ENCODE results near the gene IL1RAPL1. TPM values are rescaled to one million over a fixed set of nuclear protein-coding genes. Genes with fewer than 3 reads are reported as not detected.

IL1RAPL1 gene
- total RNA-seq, 4 donors from 2014 or later: 0.16 to 0.46 TPM; not detected in 2

DNA sequence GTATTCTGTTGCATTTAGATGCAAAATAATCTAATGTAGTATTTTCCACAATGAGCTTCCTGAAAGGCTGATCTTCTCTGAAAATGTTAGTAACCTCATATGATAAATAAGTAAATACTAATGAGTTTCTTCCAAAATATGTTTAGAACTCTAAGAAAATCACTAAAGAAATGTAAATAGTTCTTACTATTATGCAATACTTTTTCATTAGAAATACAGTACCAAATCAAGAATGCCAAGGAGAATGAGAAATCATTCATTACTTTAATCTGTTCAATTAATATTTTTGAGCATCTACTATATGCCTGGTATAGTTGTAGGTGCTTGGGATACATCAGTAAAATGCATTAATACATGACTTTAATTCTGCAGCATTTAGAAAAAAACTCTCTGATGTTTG, 130.6 kb downstream of the IL1RAPL1 start:
- no peak for TF ChIP-seq POLR2A (IDR thresholded peaks at IDR 0.05)
- TF ChIP-seq, protein P1, sequence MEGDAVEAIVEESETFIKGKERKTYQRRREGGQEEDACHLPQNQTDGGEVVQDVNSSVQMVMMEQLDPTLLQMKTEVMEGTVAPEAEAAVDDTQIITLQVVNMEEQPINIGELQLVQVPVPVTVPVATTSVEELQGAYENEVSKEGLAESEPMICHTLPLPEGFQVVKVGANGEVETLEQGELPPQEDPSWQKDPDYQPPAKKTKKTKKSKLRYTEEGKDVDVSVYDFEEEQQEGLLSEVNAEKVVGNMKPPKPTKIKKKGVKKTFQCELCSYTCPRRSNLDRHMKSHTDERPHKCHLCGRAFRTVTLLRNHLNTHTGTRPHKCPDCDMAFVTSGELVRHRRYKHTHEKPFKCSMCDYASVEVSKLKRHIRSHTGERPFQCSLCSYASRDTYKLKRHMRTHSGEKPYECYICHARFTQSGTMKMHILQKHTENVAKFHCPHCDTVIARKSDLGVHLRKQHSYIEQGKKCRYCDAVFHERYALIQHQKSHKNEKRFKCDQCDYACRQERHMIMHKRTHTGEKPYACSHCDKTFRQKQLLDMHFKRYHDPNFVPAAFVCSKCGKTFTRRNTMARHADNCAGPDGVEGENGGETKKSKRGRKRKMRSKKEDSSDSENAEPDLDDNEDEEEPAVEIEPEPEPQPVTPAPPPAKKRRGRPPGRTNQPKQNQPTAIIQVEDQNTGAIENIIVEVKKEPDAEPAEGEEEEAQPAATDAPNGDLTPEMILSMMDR (IDR thresholded peaks at IDR 0.05 in 4 of 5, conservative IDR thresholded peaks at IDR 0.05 in 1 of 5): no peak
- Histone ChIP-seq H3K4me3 (no peak overlapping the region), H3K4me1 (no peaks in the 10 kb centered on the region), H3K27me3 (no peaks in the 10 kb centered on the region), H3K9me3 (no peaks in the 10 kb centered on the region), H3K27ac (no peak overlapping the region), H3K36me3 (no peaks in the 10 kb centered on the region)
- DNase-seq (no peak), ATAC-seq (no peak)
- intact Hi-C loops (cut with DNase I; ENCODE audit: low total_unique reads): no loop called here
- in situ Hi-C loops (cut with MboI; ENCODE audit: low sequenced_read_pairs in 4 of 4): no loop called here

DNA sequence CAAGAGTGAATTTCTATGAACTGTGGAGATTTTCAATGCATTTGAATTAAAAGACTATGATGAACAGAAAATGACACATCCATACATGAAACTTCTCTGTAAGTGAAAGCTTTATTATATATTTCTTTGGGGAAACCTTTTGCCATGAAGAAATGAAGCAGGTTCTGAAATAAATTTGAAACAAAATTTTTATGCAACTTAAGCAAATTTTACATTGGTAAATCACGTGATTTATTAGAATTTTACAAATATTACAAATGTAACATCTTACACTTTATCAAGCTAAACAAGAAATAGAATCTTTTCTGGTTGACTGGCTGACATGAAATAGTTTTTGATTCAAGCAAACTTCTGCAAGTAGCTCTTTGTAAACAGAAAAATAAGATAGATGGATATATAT, 131.2 kb downstream of the IL1RAPL1 start:
- intact Hi-C loops (cut with DNase I; ENCODE audit: low total_unique reads): no loop called here

DNA sequence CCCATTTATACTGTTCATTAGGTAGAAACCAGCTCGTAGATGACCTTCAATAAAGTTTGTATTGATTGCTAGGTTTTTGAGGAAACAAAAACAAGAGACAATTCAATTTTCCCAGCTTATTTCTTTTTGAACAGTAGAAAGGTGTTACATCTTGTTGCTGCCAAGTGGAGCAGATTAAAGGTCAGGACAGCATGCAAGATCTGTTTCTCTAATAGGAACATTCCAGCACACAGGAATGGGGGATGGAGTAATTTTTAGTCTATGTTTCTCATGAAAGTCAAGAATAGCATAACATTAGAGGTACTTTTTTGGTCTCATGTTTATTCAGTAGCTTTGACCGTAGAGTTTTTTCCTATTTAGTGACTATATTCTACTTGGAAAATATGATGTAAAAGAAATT, 132.4 kb downstream of the IL1RAPL1 start:
- H3K27ac ChIP-seq: no peak overlapping the region
- ATAC-seq: no peak

More for the DNA sequence above, 131.2 kb downstream of the IL1RAPL1 start:
- Histone ChIP-seq H3K27ac (no peak overlapping the region), H3K9me3 (no peaks in the 10 kb centered on the region), H3K4me1 (no peaks in the 10 kb centered on the region), H3K4me3 (no peak overlapping the region), H3K27me3 (no peaks in the 10 kb centered on the region), H3K36me3 (no peaks in the 10 kb centered on the region)
- in situ Hi-C loops (cut with MboI; ENCODE audit: low sequenced_read_pairs in 4 of 4): no loop called here
- ATAC-seq (no peak), DNase-seq (no peak)
- TF ChIP-seq, protein P1 (IDR thresholded peaks at IDR 0.05 in 4 of 5, conservative IDR thresholded peaks at IDR 0.05 in 1 of 5): no peak
- no peak for TF ChIP-seq POLR2A (IDR thresholded peaks at IDR 0.05)

DNA sequence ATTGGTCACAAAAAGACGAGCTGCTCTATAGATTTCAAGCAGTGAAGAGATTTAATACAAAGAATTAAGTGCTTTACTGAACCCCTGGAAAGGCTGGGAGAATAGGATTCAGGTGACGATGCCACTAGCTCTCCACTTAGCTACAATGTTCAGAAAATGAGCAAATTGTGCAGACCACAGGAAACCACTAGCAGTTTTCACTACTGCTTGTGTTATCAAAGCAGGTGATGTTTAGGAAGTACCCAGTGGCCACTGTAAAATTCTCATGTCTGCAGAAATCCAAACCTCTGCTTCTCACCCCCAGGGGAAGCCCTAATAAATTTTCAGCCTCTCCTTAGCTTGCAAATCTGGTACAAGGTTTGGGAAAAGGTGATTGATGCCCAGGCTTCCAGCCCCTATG, 165.1 kb downstream of the IL1RAPL1 start:
- in situ Hi-C loops (cut with MboI; ENCODE audit: low sequenced_read_pairs in 4 of 4): loop anchor here in 1 of 4 donors (25.0 kb wide), 1 partner anchor 90 kb away; no protein-coding TSS in a partner anchor

More for the DNA sequence above, 132.4 kb downstream of the IL1RAPL1 start:
- H3K36me3 ChIP-seq: no peaks in the 10 kb centered on the region
- no peaks in the 10 kb centered on the region for H3K9me3 ChIP-seq
- TF ChIP-seq POLR2A (IDR thresholded peaks at IDR 0.05): no peak
- TF ChIP-seq, protein P1 (IDR thresholded peaks at IDR 0.05 in 4 of 5, conservative IDR thresholded peaks at IDR 0.05 in 1 of 5): no peak
- DNase-seq: no peak
- no peak overlapping the region for H3K4me3 ChIP-seq
- in situ Hi-C loops (cut with MboI; ENCODE audit: low sequenced_read_pairs in 4 of 4) (no loop called here), intact Hi-C loops (cut with DNase I; ENCODE audit: low total_unique reads) (no loop called here)
- H3K27me3 ChIP-seq: no peaks in the 10 kb centered on the region
- H3K4me1 ChIP-seq: no peaks in the 10 kb centered on the region

More for the DNA sequence above, 165.1 kb downstream of the IL1RAPL1 start:
- Histone ChIP-seq H3K27me3 (no peaks in the 10 kb centered on the region), H3K4me1 (no peaks in the 10 kb centered on the region), H3K36me3 (no peaks in the 10 kb centered on the region), H3K4me3 (no peak overlapping the region), H3K9me3 (no peaks in the 10 kb centered on the region), H3K27ac (no peak overlapping the region)
- DNase-seq (no peak), ATAC-seq (no peak)
- TF ChIP-seq, protein P1 (IDR thresholded peaks at IDR 0.05 in 4 of 5, conservative IDR thresholded peaks at IDR 0.05 in 1 of 5): no peak
- no peak for TF ChIP-seq POLR2A (IDR thresholded peaks at IDR 0.05)
- intact Hi-C loops (cut with DNase I; ENCODE audit: low total_unique reads): no loop called here

Measured in gastrocnemius medialis (tissue), 4 donors.